Measurements from ENCODE around the gene NELL1.

DNA sequence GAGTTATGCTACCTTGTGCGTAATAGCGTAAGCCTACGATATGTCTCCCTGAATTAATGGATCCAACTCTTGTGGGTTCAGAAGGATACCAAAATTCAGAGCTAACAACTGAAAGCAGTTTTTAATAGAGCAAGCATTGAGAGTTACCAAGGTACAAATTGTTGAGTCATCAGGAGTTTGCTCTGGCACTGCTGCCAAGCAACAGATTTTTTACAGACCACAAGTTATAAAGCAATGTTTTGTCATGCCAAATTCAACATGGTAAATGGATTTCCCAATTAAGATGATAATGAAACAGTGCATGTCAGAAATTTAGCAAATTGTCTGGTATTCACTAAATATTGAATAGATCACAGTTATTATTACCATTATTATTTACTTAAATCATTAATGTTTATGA lies 295.6 kb downstream of the NELL1 start:
- TF ChIP-seq, protein P1, sequence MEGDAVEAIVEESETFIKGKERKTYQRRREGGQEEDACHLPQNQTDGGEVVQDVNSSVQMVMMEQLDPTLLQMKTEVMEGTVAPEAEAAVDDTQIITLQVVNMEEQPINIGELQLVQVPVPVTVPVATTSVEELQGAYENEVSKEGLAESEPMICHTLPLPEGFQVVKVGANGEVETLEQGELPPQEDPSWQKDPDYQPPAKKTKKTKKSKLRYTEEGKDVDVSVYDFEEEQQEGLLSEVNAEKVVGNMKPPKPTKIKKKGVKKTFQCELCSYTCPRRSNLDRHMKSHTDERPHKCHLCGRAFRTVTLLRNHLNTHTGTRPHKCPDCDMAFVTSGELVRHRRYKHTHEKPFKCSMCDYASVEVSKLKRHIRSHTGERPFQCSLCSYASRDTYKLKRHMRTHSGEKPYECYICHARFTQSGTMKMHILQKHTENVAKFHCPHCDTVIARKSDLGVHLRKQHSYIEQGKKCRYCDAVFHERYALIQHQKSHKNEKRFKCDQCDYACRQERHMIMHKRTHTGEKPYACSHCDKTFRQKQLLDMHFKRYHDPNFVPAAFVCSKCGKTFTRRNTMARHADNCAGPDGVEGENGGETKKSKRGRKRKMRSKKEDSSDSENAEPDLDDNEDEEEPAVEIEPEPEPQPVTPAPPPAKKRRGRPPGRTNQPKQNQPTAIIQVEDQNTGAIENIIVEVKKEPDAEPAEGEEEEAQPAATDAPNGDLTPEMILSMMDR (IDR thresholded peaks at IDR 0.05): no peak
- TF ChIP-seq POLR2A (IDR thresholded peaks at IDR 0.05) (no peak), EP300 (IDR thresholded peaks at IDR 0.05; ENCODE audit: low read depth) (no peak)

Measured in transverse colon (tissue), 3 donors.